CD14-positive monocyte (primary cell): ENCODE measurements around the gene ATP8A1. TPM values are rescaled to one million over a fixed set of nuclear protein-coding genes. Genes with fewer than 3 reads are reported as not detected.

Experiments used
- DNase-seq, 3 donors: peaks; one replicate each; pipeline ENCODE4 v3.0.0-alpha.2; 2011 to 2022
- H2AFZ ChIP-seq: 2 replicates; pipeline ENCODE4 v1.6.0; 2012; ENCODE audit warnings: mild to moderate bottlenecking, low read depth, low read length, inconsistent platforms; ENCODE audit not compliant: insufficient read depth, poor library complexity, severe bottlenecking
- H3K27ac ChIP-seq, 2 donors: 1 replicate in 1 of 2; 2 replicates in 1 of 2; pipeline ENCODE4 v1.5.1; 2012 to 2013; ENCODE audit warnings: low read length in 2 of 2, control low read depth in 1 of 2, inconsistent platforms in 1 of 2, low read depth in 1 of 2, mild to moderate bottlenecking in 1 of 2
- H3K27me3 ChIP-seq, 2 donors: one replicate each; pipeline versions ENCODE4 v1.6.0 to v1.6.1; 2011 to 2013; ENCODE audit warnings: low read length in 2 of 2; ENCODE audit not compliant: control insufficient read depth in 2 of 2, insufficient read depth in 2 of 2
- H3K36me3 ChIP-seq, 2 donors: replicated peaks in 1 of 2; 1 replicate in 1 of 2; 2 replicates in 1 of 2; pipeline versions ENCODE4 v1.5.1 to v1.6.1; 2012 to 2013; ENCODE audit warnings: low read length in 2 of 2, control low read depth in 1 of 2, inconsistent platforms in 1 of 2, mild to moderate bottlenecking in 1 of 2; ENCODE audit not compliant: insufficient read depth in 2 of 2, control insufficient read depth in 1 of 2
- H3K4me1 ChIP-seq, 2 donors: 1 replicate in 1 of 2; 2 replicates in 1 of 2; pipeline versions ENCODE4 v1.5.1 to v1.6.1; 2012 to 2013; ENCODE audit warnings: low read length in 2 of 2, control low read depth in 1 of 2, inconsistent platforms in 1 of 2, mild to moderate bottlenecking in 1 of 2, moderate library complexity in 1 of 2; ENCODE audit not compliant: insufficient read depth in 2 of 2, control insufficient read depth in 1 of 2
- H3K4me2 ChIP-seq: replicated peaks from 2 replicates; pipeline ENCODE3; 2012; ENCODE audit warnings: low read length, moderate library complexity, mild to moderate bottlenecking; ENCODE audit not compliant: poor library complexity, severe bottlenecking; ENCODE audit errors: extremely low read depth
- H3K4me3 ChIP-seq, 3 experiments: fragments of 200-600 bp in 1 of 3; sonication (generic) in 1 of 3; replicated peaks in 1 of 3; 1 replicate in 2 of 3; 2 replicates in 1 of 3; pipeline ENCODE4 v1.5.1; 2011 to 2013; ENCODE audit warnings: low read length in 3 of 3, mild to moderate bottlenecking in 3 of 3, control low read depth in 2 of 3, low read depth in 2 of 3, inconsistent platforms in 1 of 3, moderate library complexity in 1 of 3
- H3K79me2 ChIP-seq: 2 replicates; pipeline ENCODE4 v1.6.0; 2012; ENCODE audit warnings: mild to moderate bottlenecking, control low read depth, inconsistent platforms, low read length, moderate library complexity; ENCODE audit not compliant: insufficient read depth
- H3K9ac ChIP-seq: 2 replicates; pipeline ENCODE4 v1.6.0; 2017; ENCODE audit warnings: low read length, mild to moderate bottlenecking; ENCODE audit not compliant: insufficient read depth, poor library complexity, severe bottlenecking
- H3K9me3 ChIP-seq, 2 donors: replicated peaks in 1 of 2; 1 replicate in 1 of 2; 2 replicates in 1 of 2; pipeline versions ENCODE4 v1.5.1 to v1.6.1; 2012 to 2013; ENCODE audit warnings: low read length in 2 of 2, control low read depth in 1 of 2; ENCODE audit not compliant: control insufficient read depth in 1 of 2, insufficient read depth in 1 of 2
- H4K20me1 ChIP-seq: 2 replicates; pipeline ENCODE4 v1.6.0; 2012; ENCODE audit warnings: mild to moderate bottlenecking, low read length, control low read depth, moderate library complexity; ENCODE audit not compliant: insufficient read depth
- H3K27ac Mint-ChIP-seq, 7 donors: one replicate each; pipeline ENCODE4 v1.8.0; 2020; ENCODE audit warnings: mild to moderate bottlenecking in 7 of 7, mixed read lengths in 7 of 7, moderate library complexity in 6 of 7, inconsistent platforms in 2 of 7
- H3K27me3 Mint-ChIP-seq, 3 donors: one replicate each; pipeline ENCODE4 v1.8.0; 2021 to 2022; ENCODE audit warnings: low read depth in 3 of 3, mild to moderate bottlenecking in 3 of 3, mixed read lengths in 3 of 3, moderate library complexity in 3 of 3, inconsistent platforms in 1 of 3
- H3K36me3 Mint-ChIP-seq, 2 donors: one replicate each; pipeline ENCODE4 v1.8.0; 2020; ENCODE audit warnings: mixed read lengths in 2 of 2, inconsistent platforms in 1 of 2, mild to moderate bottlenecking in 1 of 2
- H3K4me1 Mint-ChIP-seq: one replicate; pipeline ENCODE4 v1.8.0; 2020; ENCODE audit warnings: mild to moderate bottlenecking, mixed read lengths
- H3K4me3 Mint-ChIP-seq, 2 donors: one replicate each; pipeline ENCODE4 v1.8.0; 2020; ENCODE audit warnings: mild to moderate bottlenecking in 2 of 2, mixed read lengths in 2 of 2, moderate library complexity in 1 of 2
- H3K9me3 Mint-ChIP-seq, 7 donors: one replicate each; pipeline ENCODE4 v1.8.0; 2020 to 2022; ENCODE audit warnings: mixed read lengths in 7 of 7, mild to moderate bottlenecking in 6 of 7, moderate library complexity in 6 of 7, inconsistent platforms in 2 of 7
- CTCF ChIP-seq: fragments of 200-600 bp; IDR thresholded peaks from one replicate; pipeline ENCODE4 v1.8.0; 2022; ENCODE audit warnings: antibody characterized with exemption, mild to moderate bottlenecking
- WGBS: methylation state at CpG from one replicate; pipeline ENCODE4 v1.1.5; 2013; ENCODE audit warnings: missing lambda C conversion rate; ENCODE audit not compliant: insufficient coverage; 5-methylcytosine and 5-hydroxymethylcytosine counted together
- intact Hi-C, 2 donors: fragments of 100-400 bp; cut with micrococcal nuclease; formaldehyde crosslinking; loops; one replicate each; pipeline versions ENCODE4 v1.15.0 to v1.15.1; 2023
- polyA plus RNA-seq, 3 donors: library from polyadenylated mRNA; depleted of rRNA in 1 of 3; unstranded in 2 of 3; stranded (reverse) in 1 of 3; fragments of 300-500 nt in 2 of 3; fragments of >200 nt in 1 of 3; fragmentation: Illumina TruSeq in 2 of 3; gene quantifications; 1 replicate in 2 of 3; 2 replicates in 1 of 3; pipeline ENCODE4 v1.2.3, GENCODE V29; 2012 to 2021

ATP8A1 gene
- polyA plus RNA-seq, 3 donors, result 2.2 to 10.8 (median 3.2) TPM

DNA sequence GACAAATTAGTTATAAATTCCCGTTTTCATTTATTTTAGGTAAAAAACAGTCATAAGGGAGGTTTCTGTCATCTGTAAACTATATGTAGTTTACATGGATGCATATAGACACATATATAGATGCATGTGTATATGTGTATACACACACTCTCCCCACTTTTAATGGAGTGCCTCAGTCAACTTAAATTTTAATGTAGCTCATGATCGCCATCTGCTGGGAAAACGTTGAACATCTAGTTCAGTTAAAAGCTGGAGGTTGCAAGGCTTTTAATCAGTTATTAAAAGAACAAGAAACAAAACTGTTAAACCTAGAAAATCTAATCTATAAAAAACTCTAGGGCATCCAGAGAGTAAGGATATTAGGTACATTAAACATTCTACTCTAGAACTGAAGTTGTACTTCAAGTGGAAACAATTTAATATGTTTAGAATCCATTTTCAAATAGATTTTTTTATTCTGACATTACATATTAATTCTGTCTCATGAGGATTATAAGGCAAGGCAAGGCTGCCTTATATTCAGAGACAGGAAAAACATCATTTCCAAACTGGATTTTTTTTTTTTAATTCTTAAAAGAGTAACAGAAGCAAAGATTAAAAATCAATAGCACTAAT lies 137.0 kb downstream of the ATP8A1 start:
- Mint-ChIP-seq H3K27me3 (no peaks in the 10 kb centered on the region), H3K4me3 (no peak overlapping the region), H3K27ac (no peak overlapping the region), H3K4me1 (no peaks in the 10 kb centered on the region), H3K9me3 (no peaks in the 10 kb centered on the region), H3K36me3 (peaks cover 13 to 31% of the 10 kb centered on the region in 2 donors)
- H3K36me3 ChIP-seq, result peaks cover 5 to 37% of the 10 kb centered on the region in 2 donors
- intact Hi-C loops, result loop anchor here in 1 of 2 donors (5.0 kb wide), 1 partner anchor 238 kb away; no protein-coding TSS in a partner anchor
- H4K20me1 ChIP-seq, result no peaks in the 10 kb centered on the region
- TF ChIP-seq CTCF, result peak; percentile 81
- H3K27me3 ChIP-seq, result no peaks in the 10 kb centered on the region
- no peaks in the 10 kb centered on the region for H3K79me2 ChIP-seq
- no peak overlapping the region for H2AFZ ChIP-seq
- WGBS, result no CpG with 5 or more reads among the region's 3 CpGs
- H3K9me3 ChIP-seq, result no peaks in the 10 kb centered on the region
- H3K4me1 ChIP-seq, result no peaks in the 10 kb centered on the region
- DNase-seq, result peak; percentile 12 to 32 (median 20)
- H3K4me3 ChIP-seq, result no peak overlapping the region
- no peak overlapping the region for H3K4me2 ChIP-seq
- H3K27ac ChIP-seq, result no peak overlapping the region
- no peak overlapping the region for H3K9ac ChIP-seq

DNA sequence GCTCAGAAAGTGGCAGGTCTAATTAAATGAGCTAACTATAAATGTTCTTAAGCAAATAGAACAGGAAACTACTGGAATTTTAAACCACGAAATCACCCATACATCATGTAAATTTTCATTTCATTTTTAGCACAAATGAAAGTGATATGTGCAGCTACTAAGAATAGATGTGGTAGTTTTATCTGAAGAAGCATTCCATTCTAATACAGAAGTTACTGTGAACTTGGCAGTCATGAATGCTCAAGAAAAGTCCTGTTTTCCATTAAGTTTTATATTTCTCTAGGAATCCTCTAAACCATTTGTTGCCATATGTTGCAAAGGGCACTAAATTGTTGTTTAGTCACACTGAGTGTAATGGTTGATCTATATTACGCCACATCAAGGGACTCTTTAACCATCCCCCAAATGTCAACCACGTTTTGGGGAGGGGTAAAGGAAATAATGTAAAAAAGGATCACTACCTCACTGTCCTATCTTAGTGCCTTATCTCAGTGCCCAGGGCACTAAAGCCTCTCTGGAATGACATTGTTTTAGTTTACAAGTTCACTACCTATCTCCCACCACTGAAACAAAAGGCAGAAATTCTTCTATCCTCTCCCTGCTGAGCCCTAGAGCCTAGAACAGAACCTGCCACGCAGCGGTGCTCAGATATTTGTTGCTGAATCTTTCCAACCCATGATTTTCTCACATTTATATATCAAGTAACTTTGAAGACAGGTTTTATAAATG lies 141.6 kb downstream of the ATP8A1 start:
- Histone ChIP-seq H3K4me1 (no peaks in the 10 kb centered on the region), H3K27ac (no peak overlapping the region), H3K4me2 (no peak overlapping the region), H3K36me3 (no peaks in the 10 kb centered on the region), H3K4me3 (no peak overlapping the region), H3K9ac (no peak overlapping the region), H4K20me1 (no peaks in the 10 kb centered on the region), H3K9me3 (no peaks in the 10 kb centered on the region), H3K79me2 (no peaks in the 10 kb centered on the region), H3K27me3 (no peaks in the 10 kb centered on the region), H2AFZ (no peak overlapping the region)
- Mint-ChIP-seq H3K27me3 (no peaks in the 10 kb centered on the region), H3K27ac (no peak overlapping the region), H3K36me3 (peaks cover 0 to 3% of the 10 kb centered on the region in 2 donors), H3K4me3 (no peak overlapping the region), H3K9me3 (no peaks in the 10 kb centered on the region), H3K4me1 (no peaks in the 10 kb centered on the region)
- no peak for TF ChIP-seq CTCF
- DNase-seq, result no peak
- intact Hi-C loops, result loop anchor here in 1 of 2 donors (5.0 kb wide), 1 partner anchor 233 kb away; no protein-coding TSS in a partner anchor
- no CpG with 5 or more reads among the region's 5 CpGs for WGBS
